Tongue (tissue), 2 donors: ENCODE data around the gene HK1. TPM values are rescaled to one million over a fixed set of nuclear protein-coding genes. Genes with fewer than 3 reads are reported as not detected.
"Not testable (repeated sequence)": the region's sequence is repeated elsewhere in the genome, so short reads cannot be mapped to it uniquely, and the experiment has no call there.

ENCODE experiments used
- DNase-seq: peaks from one replicate; pipeline ENCODE4 v3.0.0-alpha.2; 2015
- total RNA-seq: library from RNA; depleted of rRNA; stranded (reverse); fragments of >200 nt; gene quantifications from one replicate; pipeline ENCODE4 v1.2.3, GENCODE V29; 2014

HK1 gene
- total RNA-seq: 82.1 TPM

GRCh38 chr10:69278446-69278963, at the start of gene HK1:
HK1 (plus strand) TSS chr10:69278496.
- DNase-seq: peak; percentile 26

GRCh38 chr10:69229616-69229916, 48.7 kb upstream of the HK1 start:
- DNase-seq: no peak

DNA sequence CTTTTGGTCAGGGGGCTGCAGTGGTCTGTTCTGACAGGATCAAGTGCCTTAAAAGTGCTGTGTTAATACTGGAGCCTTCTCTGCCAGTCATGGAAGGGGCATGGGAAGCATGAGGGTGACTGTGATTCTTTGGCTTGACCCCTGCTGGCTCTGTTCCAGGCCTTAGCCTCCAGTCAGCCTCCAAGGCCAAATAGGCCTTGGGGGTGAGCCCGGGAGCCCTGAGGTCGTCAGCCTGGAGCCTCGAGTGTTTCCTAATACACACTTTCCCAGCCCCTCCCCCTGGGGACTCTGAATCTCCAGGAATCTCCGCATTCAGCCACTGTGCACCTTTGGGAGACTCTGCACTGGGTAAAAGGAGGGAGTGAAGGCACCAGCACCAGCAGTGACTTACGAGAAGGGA, 48.2 kb upstream of the HK1 start:
- DNase-seq: no peak

GRCh38 chr10:69232252-69232651, 46.0 kb upstream of the HK1 start:
- DNase-seq: no peak

- no peak for DNase-seq
Observed at GRCh38 chr10:69232736-69233480, 45.4 kb upstream of the HK1 start.

DNA sequence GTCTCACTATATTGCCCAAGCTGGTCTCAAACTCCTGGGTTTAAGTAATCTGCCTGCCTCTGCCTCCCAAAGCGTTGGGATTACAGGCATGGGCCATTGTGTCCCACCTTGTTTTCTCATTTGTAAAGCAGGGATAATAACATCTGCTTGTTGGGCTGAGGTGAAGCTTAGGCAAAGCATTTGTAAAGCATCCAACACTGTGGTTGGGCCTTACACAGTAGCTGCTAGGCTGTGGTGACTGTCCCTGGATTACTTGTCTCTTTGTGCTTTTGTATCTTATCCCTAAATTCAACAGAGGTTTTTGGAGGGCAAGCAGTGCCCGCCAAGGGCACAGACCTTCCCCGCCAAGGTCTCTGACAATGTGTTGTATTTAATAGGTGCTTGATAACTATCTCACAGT, 43.8 kb upstream of the HK1 start:
- DNase-seq: no peak

DNA sequence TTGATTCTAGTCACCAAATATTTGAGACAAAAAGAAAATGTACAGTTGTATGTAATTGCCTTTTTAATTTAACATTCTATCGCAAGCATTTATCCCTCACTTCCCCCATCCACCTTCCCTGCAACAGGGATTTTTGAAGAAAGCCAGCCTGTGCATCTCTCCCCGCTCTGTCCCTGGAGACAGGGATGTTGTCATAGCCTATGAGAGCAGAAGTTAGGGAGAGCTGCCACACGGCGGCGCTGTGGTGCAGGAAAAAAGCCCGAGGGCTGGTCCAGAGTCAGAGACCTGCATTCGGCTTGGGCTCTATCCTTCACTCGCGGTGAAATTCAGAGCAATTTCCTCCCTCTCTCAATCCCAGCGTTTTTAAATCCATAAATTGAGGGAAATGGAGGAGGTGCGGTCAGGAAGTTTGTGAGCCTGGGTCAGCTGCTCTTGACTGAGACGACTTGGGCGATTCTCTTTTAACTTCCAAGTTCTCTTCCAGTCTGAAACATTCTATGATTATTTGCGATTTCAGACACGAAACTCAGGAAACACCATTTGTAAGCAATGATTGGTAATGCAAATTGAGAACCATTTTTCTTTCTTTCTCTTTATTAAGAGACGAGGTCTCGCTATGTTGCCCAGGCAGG, 40.7 kb upstream of the HK1 start:
- DNase-seq: peak; percentile 95

DNA sequence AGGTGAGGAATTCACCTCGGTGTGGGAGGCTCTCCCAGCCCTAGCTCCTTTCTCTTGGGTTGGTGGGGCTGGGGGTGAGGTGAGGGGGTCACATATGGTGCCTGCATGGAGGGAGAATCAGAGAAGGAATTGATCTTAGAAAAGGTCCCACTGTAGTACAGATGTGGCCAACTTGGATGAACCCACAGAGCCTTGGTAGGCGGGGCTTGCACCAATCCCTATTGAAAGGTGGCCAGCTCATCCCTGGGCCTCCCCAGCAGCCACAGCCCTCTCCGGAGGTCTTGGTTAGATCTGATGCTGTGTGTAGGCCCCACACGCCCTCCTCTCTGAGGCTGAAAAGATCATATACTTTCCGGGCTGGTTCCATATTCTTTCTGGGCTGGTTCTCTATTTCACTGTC, 39.2 kb upstream of the HK1 start:
- no peak for DNase-seq

DNA sequence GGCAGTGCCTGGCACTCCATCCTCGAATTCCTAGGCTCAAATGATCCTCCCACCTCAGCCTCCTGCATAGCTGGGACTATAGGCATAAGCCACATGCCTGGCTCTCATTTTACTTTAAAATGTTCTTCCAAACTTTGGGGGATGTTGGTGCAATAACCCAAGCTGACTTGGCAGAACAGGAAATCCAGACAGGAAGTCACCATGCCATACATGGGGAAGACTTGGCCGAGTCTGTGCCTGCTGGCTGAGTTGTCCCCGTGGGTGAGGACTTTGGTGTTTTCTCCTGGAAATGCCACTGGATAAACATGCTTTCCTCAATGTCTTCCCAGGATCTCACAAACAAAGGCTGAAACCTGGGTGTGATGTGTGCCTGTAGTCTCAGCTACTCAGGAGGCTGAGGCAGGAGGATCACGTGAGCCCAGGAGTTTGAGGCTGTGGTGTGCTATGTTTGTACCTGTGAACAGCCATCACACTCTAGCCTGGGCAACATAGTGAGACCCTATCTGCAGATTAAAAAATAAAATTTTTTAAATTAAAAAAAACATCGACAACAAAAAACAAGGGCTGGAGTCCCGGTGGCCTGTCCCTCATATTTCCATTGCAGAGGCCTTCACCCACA, 38.4 kb upstream of the HK1 start:
- DNase-seq: no peak

DNA sequence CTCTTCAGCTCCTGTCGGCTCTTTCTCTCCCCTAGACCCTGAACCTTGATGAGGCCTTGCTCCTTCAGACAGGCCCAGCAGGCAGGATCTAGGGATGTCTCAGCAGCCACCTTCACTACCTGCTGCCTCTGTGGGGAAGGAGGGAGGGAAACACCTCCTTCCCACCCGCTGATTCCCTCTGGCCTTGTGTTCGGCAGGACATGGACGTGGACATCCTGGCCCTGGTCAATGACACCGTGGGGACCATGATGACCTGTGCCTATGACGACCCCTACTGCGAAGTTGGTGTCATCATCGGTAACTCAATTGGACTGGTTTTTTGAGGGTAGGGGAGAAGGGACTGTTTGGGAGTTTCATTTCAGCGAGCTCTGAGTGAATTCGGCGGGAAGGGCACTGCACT, 37.8 kb upstream of the HK1 start:
- no peak for DNase-seq

GRCh38 chr10:69241575-69241974, 36.7 kb upstream of the HK1 start:
- no peak for DNase-seq

DNA sequence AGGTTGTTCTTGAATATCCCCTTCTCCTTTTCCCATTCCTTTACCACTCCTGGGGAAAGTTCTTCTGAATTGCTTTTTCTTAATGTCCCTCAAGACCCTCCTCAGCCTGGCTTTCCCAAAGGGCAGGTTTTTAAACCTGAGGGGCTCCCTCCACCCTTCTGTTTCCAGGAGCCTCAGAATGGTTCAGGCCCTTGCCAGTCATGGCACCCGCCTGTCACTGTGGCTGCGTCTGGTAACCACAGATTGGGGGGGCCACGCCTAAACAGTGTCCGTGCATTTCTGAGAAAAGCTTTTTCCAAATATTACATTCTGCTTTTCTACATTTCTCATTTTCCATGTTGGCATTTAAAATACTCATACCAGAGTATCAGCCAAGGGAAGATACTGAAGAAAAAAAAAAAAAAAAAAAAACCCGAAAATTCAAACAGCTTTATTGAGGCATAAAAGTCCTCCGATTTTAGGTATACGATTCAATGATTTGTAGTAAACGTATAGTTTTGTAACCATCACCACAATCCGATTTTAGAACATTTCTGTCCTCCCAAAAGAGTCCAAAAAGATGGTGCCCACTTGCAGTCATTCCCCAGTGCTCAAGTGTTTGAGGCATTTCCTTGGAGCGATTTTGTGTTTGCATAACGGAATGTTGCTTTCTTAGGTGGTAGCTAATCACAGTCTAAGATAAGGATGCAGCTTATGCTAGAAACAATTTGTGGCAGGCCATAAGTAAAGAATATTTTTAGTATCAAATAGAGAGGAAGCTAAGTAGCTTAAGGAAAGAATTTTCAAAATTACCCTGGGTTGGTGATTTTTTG, 36.0 kb upstream of the HK1 start:
- no peak for DNase-seq

- peak; percentile 32 for DNase-seq
Observed at GRCh38 chr10:69242852-69243212, 35.5 kb upstream of the HK1 start.

GRCh38 chr10:69243817-69244216, 34.5 kb upstream of the HK1 start:
- DNase-seq: no peak

- DNase-seq: no peak
Observed at GRCh38 chr10:69246036-69246435, 32.3 kb upstream of the HK1 start.

GRCh38 chr10:69246581-69247312, 31.5 kb upstream of the HK1 start:
- no peak for DNase-seq

DNA sequence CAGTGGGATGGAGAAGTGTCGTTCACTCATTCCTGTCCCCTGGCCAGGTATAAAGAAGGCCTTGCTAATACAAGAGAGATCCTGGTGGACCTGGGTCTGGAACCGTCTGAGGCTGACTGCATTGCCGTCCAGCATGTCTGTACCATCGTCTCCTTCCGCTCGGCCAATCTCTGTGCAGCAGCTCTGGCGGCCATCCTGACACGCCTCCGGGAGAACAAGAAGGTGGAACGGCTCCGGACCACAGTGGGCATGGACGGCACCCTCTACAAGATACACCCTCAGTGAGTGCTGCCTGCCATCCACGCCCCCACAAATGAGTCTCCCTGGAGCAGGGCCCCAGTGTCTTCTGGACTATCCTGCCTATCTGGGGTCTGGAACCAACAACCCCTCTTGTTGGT, 31.0 kb upstream of the HK1 start:
- no peak for DNase-seq

GRCh38 chr10:69248117-69248730, 30.1 kb upstream of the HK1 start:
- no peak for DNase-seq

DNA sequence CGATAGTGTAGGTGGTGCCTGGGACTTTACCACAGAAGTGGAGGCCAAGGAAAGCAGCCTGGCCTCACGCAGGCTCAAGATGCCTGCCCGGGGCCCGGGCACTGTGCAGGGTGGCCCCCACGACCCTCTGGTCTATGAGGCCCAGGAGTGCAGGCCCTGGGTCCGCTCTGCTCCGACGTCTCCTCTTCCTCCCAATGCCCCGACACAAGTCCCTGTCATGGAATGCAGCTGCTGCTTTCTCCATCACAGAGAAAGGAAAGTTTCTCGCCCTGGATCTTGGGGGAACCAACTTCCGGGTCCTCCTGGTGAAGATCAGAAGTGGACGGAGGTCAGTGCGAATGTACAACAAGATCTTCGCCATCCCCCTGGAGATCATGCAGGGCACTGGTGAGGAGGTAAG, 28.3 kb upstream of the HK1 start:
- no peak for DNase-seq

DNA sequence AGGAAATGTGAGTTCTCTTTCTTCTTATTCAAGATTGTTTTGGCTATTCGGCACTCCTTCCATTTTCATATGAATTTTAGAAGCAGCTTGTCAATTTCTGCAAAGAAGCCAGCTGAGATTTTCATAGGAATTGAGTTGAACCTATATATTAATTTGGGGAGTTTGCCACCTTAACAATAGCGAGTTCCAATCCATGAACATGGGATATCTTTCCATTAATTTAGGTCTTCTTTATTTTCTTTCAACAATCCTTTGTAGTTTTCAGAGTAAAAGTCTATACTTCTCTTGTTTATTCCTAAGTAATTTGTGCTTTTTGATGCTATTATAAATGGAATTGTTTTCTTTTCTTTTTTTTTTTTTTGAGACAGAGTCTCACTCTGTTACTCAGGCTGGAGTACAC, 26.9 kb upstream of the HK1 start:
- DNase-seq: not testable (repeated sequence)

GRCh38 chr10:69253171-69253570, 25.1 kb upstream of the HK1 start:
- DNase-seq: no peak

DNA sequence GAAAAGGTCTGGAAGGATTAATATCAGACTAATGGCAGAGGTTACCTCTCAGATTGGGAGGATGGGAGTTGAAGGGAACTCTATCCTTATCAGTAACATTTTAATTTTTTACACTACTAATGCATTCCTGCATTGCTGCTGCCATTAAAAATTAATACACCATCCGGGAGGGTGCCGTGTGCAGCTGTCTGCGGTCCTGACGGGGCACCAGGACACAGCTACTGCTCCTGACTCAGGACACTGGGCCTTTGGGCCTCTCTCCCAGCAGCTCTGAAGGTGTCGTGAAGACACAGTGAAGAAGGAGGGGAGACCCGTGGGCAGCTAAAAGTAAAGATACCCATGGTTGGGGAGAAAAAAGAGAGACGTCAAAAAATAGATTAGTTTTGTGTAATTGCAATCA, 23.4 kb upstream of the HK1 start:
- no peak for DNase-seq
